Vagina (tissue), 2 donors: Measurements from ENCODE around the gene AACS.

ENCODE experiments used
- POLR2A ChIP-seq, 2 donors: fragments of 450-650 bp; IDR thresholded peaks; one replicate each; pipeline ENCODE4 v1.6.1; 2017; ENCODE audit warnings: antibody characterized with exemption in 2 of 2, mild to moderate bottlenecking in 2 of 2, moderate library complexity in 2 of 2
- POLR2AphosphoS5 ChIP-seq, 2 donors: sonication (generic); formaldehyde crosslinking; IDR thresholded peaks; one replicate each; pipeline ENCODE4 v1.9.0; 2017; ENCODE audit warnings: antibody characterized with exemption in 2 of 2, mild to moderate bottlenecking in 2 of 2, low read depth in 1 of 2; ENCODE audit not compliant: insufficient read depth in 1 of 2
- TF ChIP-seq, protein P1 (sequence below), 3 experiments: fragments of 450-650 bp in 2 of 3; fragments of 200-600 bp in 1 of 3; sonication (generic) in 1 of 3; IDR thresholded peaks; one replicate each; pipeline ENCODE4 v1.5.1; 2017 to 2019; ENCODE audit warnings: antibody characterized with exemption in 3 of 3, mild to moderate bottlenecking in 2 of 3, moderate library complexity in 2 of 3

DNA sequence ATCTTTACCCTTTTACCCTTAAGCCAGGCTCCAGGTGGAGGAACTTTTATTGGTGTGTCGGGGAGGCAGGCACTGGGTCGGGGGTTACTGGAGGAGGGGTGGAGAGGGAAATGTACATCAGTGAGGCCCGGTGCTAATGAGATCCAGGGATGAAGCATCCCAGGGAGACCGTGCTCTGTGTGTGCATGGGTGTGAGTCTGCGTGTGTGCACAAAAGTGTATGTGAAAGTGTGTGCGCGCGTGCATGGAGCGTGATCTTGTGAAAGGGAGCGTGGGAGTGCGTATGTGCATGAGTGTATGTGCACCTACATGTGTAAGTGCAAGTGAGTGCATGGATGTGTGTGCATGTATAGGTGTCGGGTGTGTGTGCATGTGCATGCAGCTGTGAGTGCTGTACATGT, 55.3 kb downstream of the AACS start:
- TF ChIP-seq, protein P1, sequence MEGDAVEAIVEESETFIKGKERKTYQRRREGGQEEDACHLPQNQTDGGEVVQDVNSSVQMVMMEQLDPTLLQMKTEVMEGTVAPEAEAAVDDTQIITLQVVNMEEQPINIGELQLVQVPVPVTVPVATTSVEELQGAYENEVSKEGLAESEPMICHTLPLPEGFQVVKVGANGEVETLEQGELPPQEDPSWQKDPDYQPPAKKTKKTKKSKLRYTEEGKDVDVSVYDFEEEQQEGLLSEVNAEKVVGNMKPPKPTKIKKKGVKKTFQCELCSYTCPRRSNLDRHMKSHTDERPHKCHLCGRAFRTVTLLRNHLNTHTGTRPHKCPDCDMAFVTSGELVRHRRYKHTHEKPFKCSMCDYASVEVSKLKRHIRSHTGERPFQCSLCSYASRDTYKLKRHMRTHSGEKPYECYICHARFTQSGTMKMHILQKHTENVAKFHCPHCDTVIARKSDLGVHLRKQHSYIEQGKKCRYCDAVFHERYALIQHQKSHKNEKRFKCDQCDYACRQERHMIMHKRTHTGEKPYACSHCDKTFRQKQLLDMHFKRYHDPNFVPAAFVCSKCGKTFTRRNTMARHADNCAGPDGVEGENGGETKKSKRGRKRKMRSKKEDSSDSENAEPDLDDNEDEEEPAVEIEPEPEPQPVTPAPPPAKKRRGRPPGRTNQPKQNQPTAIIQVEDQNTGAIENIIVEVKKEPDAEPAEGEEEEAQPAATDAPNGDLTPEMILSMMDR (IDR thresholded peaks at IDR 0.05), result no peak
- no peak for TF ChIP-seq POLR2A (IDR thresholded peaks at IDR 0.05)
- TF ChIP-seq POLR2AphosphoS5 (IDR thresholded peaks at IDR 0.05; ENCODE audit: insufficient read depth in 1 of 2, low read depth in 1 of 2), result no peak
